HEK293T (cell line): Measurements from ENCODE around the gene LRWD1.

Experiments
- CTCF ChIA-PET: fragments of 350-600 bp; formaldehyde crosslinking; extraction: SDS; loops from one replicate; lab custom pipeline; 2021; ENCODE audit warnings: antibody characterized with exemption, inconsistent platforms; lab: Yijun Ruan, JAX
- POLR2A ChIA-PET: fragments of 350-600 bp; formaldehyde crosslinking; extraction: SDS; loops from one replicate; lab custom pipeline; 2020; ENCODE audit warnings: antibody characterized with exemption, inconsistent platforms; lab: Yijun Ruan, JAX
- DNase-seq: peaks from one replicate; pipeline ENCODE4 v3.0.0; 2012; ENCODE audit warnings: mixed read lengths; ENCODE audit errors: extremely low spot score
- ARNT ChIP-seq: fragments of 450-650 bp; IDR thresholded peaks from 2 replicates; pipeline ENCODE4 v1.6.1; 2017; ENCODE audit warnings: mild to moderate bottlenecking
- BHLHE40 ChIP-seq: fragments of 450-650 bp; IDR thresholded peaks from 2 replicates; pipeline ENCODE4 v1.6.1; 2016; ENCODE audit warnings: mild to moderate bottlenecking, moderate library complexity, borderline replicate concordance
- CTBP1 ChIP-seq: fragments of 450-650 bp; IDR thresholded peaks from 2 replicates; pipeline ENCODE4 v1.6.1; 2016; ENCODE audit warnings: borderline replicate concordance
- ELF4 ChIP-seq: fragments of 450-650 bp; IDR thresholded peaks from 2 replicates; pipeline ENCODE4 v1.6.1; 2017; ENCODE audit warnings: antibody characterized with exemption
- FOXA1 ChIP-seq: fragments of 450-650 bp; IDR thresholded peaks from 2 replicates; pipeline ENCODE4 v1.6.1; 2016; ENCODE audit warnings: mild to moderate bottlenecking
- FOXK2 ChIP-seq: fragments of 450-650 bp; IDR thresholded peaks from 2 replicates; pipeline ENCODE4 v1.6.1; 2016; ENCODE audit warnings: mild to moderate bottlenecking
- FOXM1 ChIP-seq: fragments of 450-650 bp; IDR thresholded peaks from 2 replicates; pipeline ENCODE4 v1.6.1; 2017; ENCODE audit warnings: mild to moderate bottlenecking, borderline replicate concordance
- HDGF ChIP-seq: fragments of 450-650 bp; IDR thresholded peaks from 2 replicates; pipeline ENCODE4 v1.6.1; 2017; ENCODE audit warnings: antibody characterized with exemption, borderline replicate concordance
- L3MBTL2 ChIP-seq: fragments of 450-650 bp; conservative IDR thresholded peaks from 2 replicates; pipeline ENCODE4 v1.6.1; 2016; ENCODE audit warnings: mild to moderate bottlenecking
- LEF1 ChIP-seq: fragments of 450-650 bp; IDR thresholded peaks from 2 replicates; pipeline ENCODE4 v1.6.1; 2017; ENCODE audit warnings: mild to moderate bottlenecking, borderline replicate concordance
- NFRKB ChIP-seq: fragments of 450-650 bp; IDR thresholded peaks from 2 replicates; pipeline ENCODE4 v1.6.1; 2016; ENCODE audit warnings: mild to moderate bottlenecking, moderate library complexity
- PKNOX1 ChIP-seq: fragments of 450-650 bp; IDR thresholded peaks from 2 replicates; pipeline ENCODE4 v1.6.1; 2016
- SP1 ChIP-seq: fragments of 450-650 bp; IDR thresholded peaks from 2 replicates; pipeline ENCODE4 v1.6.1; 2017
- SUZ12 ChIP-seq: fragments of 450-650 bp; IDR thresholded peaks from 2 replicates; pipeline ENCODE4 v1.6.1; 2016; ENCODE audit warnings: mild to moderate bottlenecking
- TARDBP ChIP-seq: fragments of 450-650 bp; IDR thresholded peaks from 2 replicates; pipeline ENCODE4 v1.6.1; 2016
- ZNF384 ChIP-seq: fragments of 450-650 bp; IDR thresholded peaks from 2 replicates; pipeline ENCODE4 v1.6.1; 2016

The LRWD1 gene

GRCh38 chr7:102432442-102433218 is 32.2 kb upstream of the LRWD1 start:
- TF ChIP-seq TARDBP: no peak
- ChIA-PET CTCF (interaction anchor here (1.0 kb wide), 1 partner anchor 24 kb away, joined by 3 read pairs; no protein-coding TSS in a partner anchor), POLR2A (no interaction called here)
- DNase-seq: no peak

GRCh38 chr7:102433219-102434038 is 31.4 kb upstream of the LRWD1 start, which contains the start of gene ORAI2:
TSS of gene ORAI2 (plus strand) at chr7:102433575. CDS start at chr7:102438957, 5,382 bp downstream.
- no peak for TF ChIP-seq FOXK2
- peak; percentile 86 for DNase-seq
- POLR2A ChIA-PET: interaction anchor here (0.9 kb wide), 1 partner anchor 31 kb away, joined by 3 read pairs; the partner anchor contains the start of genes ALKBH4 and LRWD1
- CTCF ChIA-PET: interaction anchor here (1.0 kb wide), 1 partner anchor 23 kb away, joined by 3 read pairs; no protein-coding TSS in a partner anchor

- ChIA-PET POLR2A (interaction anchor here (0.9 kb wide), 1 partner anchor 30 kb away, joined by 3 read pairs; the partner anchor contains the start of genes ALKBH4 and LRWD1), CTCF (no interaction called here)
- no peak for DNase-seq
- TF ChIP-seq SP1: no peak
- no peak for TF ChIP-seq HDGF
- TF ChIP-seq FOXM1: no peak
- TF ChIP-seq CTBP1: no peak
- TF ChIP-seq ZNF384: peak; percentile 23; the same call in 1 of the 2 replicates
These were observed 30.7 kb upstream of the LRWD1 start for GRCh38 chr7:102434039-102434486.

- CTCF ChIA-PET: no interaction called here
- TF ChIP-seq BHLHE40 (no peak), HDGF (no peak), SP1 (no peak), L3MBTL2 (no peak), LEF1 (no peak), ELF4 (no peak), ZNF384 (no peak), NFRKB (no peak), TARDBP (no peak), FOXM1 (no peak), FOXA1 (no peak), PKNOX1 (no peak), ARNT (no peak), FOXK2 (no peak), CTBP1 (no peak), SUZ12 (no peak)
- POLR2A ChIA-PET: no interaction called here
- no peak for DNase-seq
These were observed 28.7 kb upstream of the LRWD1 start for GRCh38 chr7:102436118-102436517.

- CTCF ChIA-PET: no interaction called here
These were observed 24.6 kb upstream of the LRWD1 start for GRCh38 chr7:102439963-102440795.

More at GRCh38 chr7:102439963-102440795, 24.6 kb upstream of the LRWD1 start:
- no peak for DNase-seq
- POLR2A ChIA-PET: no interaction called here
- TF ChIP-seq LEF1 (no peak), CTBP1 (no peak), TARDBP (no peak), PKNOX1 (no peak), HDGF (no peak), L3MBTL2 (no peak), ARNT (no peak), ELF4 (no peak), FOXA1 (no peak)
